ENCODE measurements around the gene IL17B.

DNA sequence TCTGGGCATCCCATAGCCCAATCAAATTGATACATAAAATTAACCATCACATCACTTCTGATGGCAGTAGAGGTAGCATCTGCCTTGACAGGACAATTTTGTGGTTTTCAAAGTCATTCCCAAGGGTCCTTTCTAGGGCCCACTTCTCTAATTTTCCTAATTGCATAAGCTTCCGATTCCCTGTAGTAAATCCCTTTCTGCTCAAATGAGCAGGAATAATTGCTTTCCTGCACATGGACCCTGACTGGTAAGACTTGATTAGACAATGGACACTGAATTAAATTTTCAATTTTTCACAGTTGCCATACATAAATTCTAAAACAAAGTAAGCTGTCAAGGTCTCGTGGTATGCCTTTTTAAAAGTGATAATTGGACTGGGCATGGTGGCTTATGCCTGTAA lies 22.0 kb upstream of the IL17B start:
- TF ChIP-seq EZH2phosphoT487 (IDR thresholded peaks at IDR 0.05; ENCODE audit: unreplicated experiment) (no peak), POLR2AphosphoS5 (IDR thresholded peaks at IDR 0.05; ENCODE audit: low read depth) (no peak), JUNB (IDR thresholded peaks at IDR 0.05; ENCODE audit: unreplicated experiment) (no peak), ZNF114 (CRISPR knock-in tag; IDR thresholded peaks at IDR 0.05) (no peak), CREB1 (CRISPR knock-in tag; IDR thresholded peaks at IDR 0.05; ENCODE audit: low read depth) (no peak), EZH2 (IDR thresholded peaks at IDR 0.05; ENCODE audit: low read depth, unreplicated experiment) (no peak), STAT1 (IDR thresholded peaks at IDR 0.05; ENCODE audit: unreplicated experiment) (no peak), NANOG (IDR thresholded peaks at IDR 0.05; ENCODE audit: borderline replicate concordance) (no peak)
- TF ChIP-seq, protein P1, sequence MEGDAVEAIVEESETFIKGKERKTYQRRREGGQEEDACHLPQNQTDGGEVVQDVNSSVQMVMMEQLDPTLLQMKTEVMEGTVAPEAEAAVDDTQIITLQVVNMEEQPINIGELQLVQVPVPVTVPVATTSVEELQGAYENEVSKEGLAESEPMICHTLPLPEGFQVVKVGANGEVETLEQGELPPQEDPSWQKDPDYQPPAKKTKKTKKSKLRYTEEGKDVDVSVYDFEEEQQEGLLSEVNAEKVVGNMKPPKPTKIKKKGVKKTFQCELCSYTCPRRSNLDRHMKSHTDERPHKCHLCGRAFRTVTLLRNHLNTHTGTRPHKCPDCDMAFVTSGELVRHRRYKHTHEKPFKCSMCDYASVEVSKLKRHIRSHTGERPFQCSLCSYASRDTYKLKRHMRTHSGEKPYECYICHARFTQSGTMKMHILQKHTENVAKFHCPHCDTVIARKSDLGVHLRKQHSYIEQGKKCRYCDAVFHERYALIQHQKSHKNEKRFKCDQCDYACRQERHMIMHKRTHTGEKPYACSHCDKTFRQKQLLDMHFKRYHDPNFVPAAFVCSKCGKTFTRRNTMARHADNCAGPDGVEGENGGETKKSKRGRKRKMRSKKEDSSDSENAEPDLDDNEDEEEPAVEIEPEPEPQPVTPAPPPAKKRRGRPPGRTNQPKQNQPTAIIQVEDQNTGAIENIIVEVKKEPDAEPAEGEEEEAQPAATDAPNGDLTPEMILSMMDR (conservative IDR thresholded peaks at IDR 0.05; ENCODE audit: low read depth in 2 of 2): no peak
- TF ChIP-seq, protein P2, sequence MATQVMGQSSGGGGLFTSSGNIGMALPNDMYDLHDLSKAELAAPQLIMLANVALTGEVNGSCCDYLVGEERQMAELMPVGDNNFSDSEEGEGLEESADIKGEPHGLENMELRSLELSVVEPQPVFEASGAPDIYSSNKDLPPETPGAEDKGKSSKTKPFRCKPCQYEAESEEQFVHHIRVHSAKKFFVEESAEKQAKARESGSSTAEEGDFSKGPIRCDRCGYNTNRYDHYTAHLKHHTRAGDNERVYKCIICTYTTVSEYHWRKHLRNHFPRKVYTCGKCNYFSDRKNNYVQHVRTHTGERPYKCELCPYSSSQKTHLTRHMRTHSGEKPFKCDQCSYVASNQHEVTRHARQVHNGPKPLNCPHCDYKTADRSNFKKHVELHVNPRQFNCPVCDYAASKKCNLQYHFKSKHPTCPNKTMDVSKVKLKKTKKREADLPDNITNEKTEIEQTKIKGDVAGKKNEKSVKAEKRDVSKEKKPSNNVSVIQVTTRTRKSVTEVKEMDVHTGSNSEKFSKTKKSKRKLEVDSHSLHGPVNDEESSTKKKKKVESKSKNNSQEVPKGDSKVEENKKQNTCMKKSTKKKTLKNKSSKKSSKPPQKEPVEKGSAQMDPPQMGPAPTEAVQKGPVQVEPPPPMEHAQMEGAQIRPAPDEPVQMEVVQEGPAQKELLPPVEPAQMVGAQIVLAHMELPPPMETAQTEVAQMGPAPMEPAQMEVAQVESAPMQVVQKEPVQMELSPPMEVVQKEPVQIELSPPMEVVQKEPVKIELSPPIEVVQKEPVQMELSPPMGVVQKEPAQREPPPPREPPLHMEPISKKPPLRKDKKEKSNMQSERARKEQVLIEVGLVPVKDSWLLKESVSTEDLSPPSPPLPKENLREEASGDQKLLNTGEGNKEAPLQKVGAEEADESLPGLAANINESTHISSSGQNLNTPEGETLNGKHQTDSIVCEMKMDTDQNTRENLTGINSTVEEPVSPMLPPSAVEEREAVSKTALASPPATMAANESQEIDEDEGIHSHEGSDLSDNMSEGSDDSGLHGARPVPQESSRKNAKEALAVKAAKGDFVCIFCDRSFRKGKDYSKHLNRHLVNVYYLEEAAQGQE (IDR thresholded peaks at IDR 0.05; ENCODE audit: unreplicated experiment): no peak

Data from GM23338 (cell line).